H1 (cell line): ENCODE measurements around the gene DLL1. TPM values are rescaled to one million over a fixed set of nuclear protein-coding genes. Genes with fewer than 3 reads are reported as not detected.
A peak's percentile ranks its signal among the peaks of the same experiment; 100 is the strongest.

Experiments
- CTCF ChIA-PET: fragments of 300-600 bp; sonication (Branson Sonifier 250); formaldehyde crosslinking; loops from one replicate; lab custom pipeline; 2021; ENCODE audit not compliant: partially characterized antibody; lab: Charles Lee
- POLR2A ChIA-PET: fragments of 300-600 bp; sonication (Branson Sonifier 250); formaldehyde crosslinking; loops from one replicate; lab custom pipeline; 2021; ENCODE audit warnings: inconsistent platforms; ENCODE audit not compliant: partially characterized antibody; lab: Charles Lee
- DNase-seq, 2 experiments: peaks; one replicate each; pipeline versions ENCODE4 v3.0.0 to v3.0.0-alpha.2; 2010 to 2022; ENCODE audit warnings: low spot score in 2 of 2, low read depth in 1 of 2, mixed read lengths in 1 of 2
- FAIRE-seq: peaks from 2 replicates; lab custom pipeline; 2011; peaks lifted over from hg19 to GRCh38; lab: Jason Lieb, UNC
- H2AFZ ChIP-seq: 2 replicates; pipeline ENCODE4 v1.8.1; 2012; ENCODE audit warnings: low read length, inconsistent platforms
- H2AK5ac ChIP-seq: 2 replicates; pipeline ENCODE4 v1.6.1; 2013; ENCODE audit warnings: low read depth, low read length
- H2BK120ac ChIP-seq: replicated peaks from 2 replicates; pipeline ENCODE3; 2013; ENCODE audit warnings: low read depth, low read length, inconsistent platforms
- H2BK12ac ChIP-seq: 2 replicates; pipeline ENCODE4 v1.6.1; 2013; ENCODE audit warnings: low read depth, low read length
- H2BK15ac ChIP-seq: 2 replicates; pipeline ENCODE4 v1.6.1; 2013; ENCODE audit warnings: low read length
- H2BK20ac ChIP-seq: 2 replicates; pipeline ENCODE4 v1.6.1; 2013; ENCODE audit warnings: low read length
- H2BK5ac ChIP-seq: 2 replicates; pipeline ENCODE4 v1.6.1; 2013; ENCODE audit warnings: low read depth, low read length
- H3K14ac ChIP-seq: 2 replicates; pipeline ENCODE4 v1.6.1; 2013; ENCODE audit warnings: inconsistent platforms; ENCODE audit not compliant: insufficient read length
- H3K18ac ChIP-seq: 2 replicates; pipeline ENCODE4 v1.6.1; 2013; ENCODE audit warnings: low read length; ENCODE audit errors: extremely low read depth
- H3K23ac ChIP-seq: 2 replicates; pipeline ENCODE4 v1.6.1; 2013; ENCODE audit warnings: inconsistent platforms; ENCODE audit not compliant: insufficient read length
- H3K23me2 ChIP-seq: 2 replicates; pipeline ENCODE4 v1.6.1; 2013; ENCODE audit warnings: low read depth, low read length
- H3K27ac ChIP-seq: 2 replicates; pipeline ENCODE4 v1.6.1; 2011; ENCODE audit warnings: low read depth, low read length, inconsistent platforms
- H3K27me3 ChIP-seq, 4 experiments: replicated peaks in 1 of 4; 1 replicate in 1 of 4; 2 replicates in 3 of 4; pipeline versions ENCODE4 v1.6.1 to v1.8.1; 2011 to 2013; ENCODE audit warnings: low read length in 3 of 4, mild to moderate bottlenecking in 3 of 4, inconsistent platforms in 2 of 4, mixed read lengths in 2 of 4, moderate library complexity in 1 of 4; ENCODE audit not compliant: control insufficient read depth in 3 of 4, insufficient read depth in 3 of 4; ENCODE audit errors: extremely low read depth in 1 of 4
- H3K36me3 ChIP-seq, 4 experiments: 2 replicates each; pipeline versions ENCODE4 v1.6.1 to v1.8.1; 2011 to 2013; ENCODE audit warnings: mild to moderate bottlenecking in 4 of 4, low read length in 3 of 4, moderate library complexity in 2 of 4, control low read depth in 1 of 4, inconsistent platforms in 1 of 4; ENCODE audit not compliant: insufficient read depth in 4 of 4, control insufficient read depth in 2 of 4
- H3K4ac ChIP-seq: replicated peaks from 2 replicates; pipeline ENCODE3; 2013; ENCODE audit warnings: low read length, low read depth, mixed read lengths, inconsistent platforms; ENCODE audit not compliant: insufficient read length
- H3K4me1 ChIP-seq, 4 experiments: replicated peaks in 1 of 4; 1 replicate in 1 of 4; 2 replicates in 3 of 4; pipeline versions ENCODE4 v1.6.1 to v1.8.1; 2011 to 2013; ENCODE audit warnings: low read length in 3 of 4, inconsistent platforms in 2 of 4, mixed read lengths in 1 of 4; ENCODE audit not compliant: insufficient read depth in 4 of 4, control insufficient read depth in 3 of 4
- H3K4me2 ChIP-seq, 2 experiments: 2 replicates each; pipeline versions ENCODE4 v1.6.1 to v1.8.1; 2011 to 2013; ENCODE audit warnings: low read depth in 2 of 2, low read length in 2 of 2, control low read depth in 1 of 2, inconsistent platforms in 1 of 2, mild to moderate bottlenecking in 1 of 2; ENCODE audit not compliant: insufficient read depth in 1 of 2
- H3K4me3 ChIP-seq, 4 experiments: fragments of 200-600, 300-600 bp in 1 of 4; sonication (generic), shearing (Covaris generic), sonication (Bioruptor Twin) in 1 of 4; 2 replicates each; pipeline versions ENCODE4 v1.5.1 to v1.8.1; 2011 to 2016; ENCODE audit warnings: low read length in 4 of 4, low read depth in 3 of 4, control low read depth in 2 of 4, inconsistent platforms in 2 of 4, mild to moderate bottlenecking in 2 of 4, mixed read lengths in 1 of 4, moderate library complexity in 1 of 4; ENCODE audit not compliant: insufficient read depth in 2 of 4; ENCODE audit errors: extremely low read depth in 1 of 4
- H3K56ac ChIP-seq: replicated peaks from 2 replicates; pipeline ENCODE3; 2013; ENCODE audit warnings: low read depth, mild to moderate bottlenecking, mixed read lengths, low read length, inconsistent platforms; ENCODE audit not compliant: insufficient read length
- H3K79me1 ChIP-seq: 2 replicates; pipeline ENCODE4 v1.6.1; 2013; ENCODE audit warnings: low read depth, low read length, control low read depth
- H3K79me2 ChIP-seq, 2 experiments: 2 replicates each; pipeline versions ENCODE4 v1.6.1 to v1.8.1; 2012 to 2013; ENCODE audit warnings: low read length in 2 of 2, mild to moderate bottlenecking in 2 of 2, inconsistent platforms in 1 of 2; ENCODE audit not compliant: insufficient read depth in 2 of 2, control insufficient read depth in 1 of 2
- H3K9ac ChIP-seq, 4 experiments: replicated peaks in 1 of 4; 1 replicate in 1 of 4; 2 replicates in 3 of 4; pipeline versions ENCODE4 v1.6.1 to v1.8.1; 2011 to 2013; ENCODE audit warnings: low read depth in 3 of 4, low read length in 3 of 4, control low read depth in 2 of 4, mild to moderate bottlenecking in 2 of 4, moderate library complexity in 2 of 4, inconsistent platforms in 1 of 4; ENCODE audit errors: extremely low read depth in 1 of 4
- H3K9me3 ChIP-seq, 2 experiments: 2 replicates each; pipeline versions ENCODE4 v1.6.1 to v1.8.1; 2012 to 2013; ENCODE audit warnings: mild to moderate bottlenecking in 2 of 2, moderate library complexity in 2 of 2, control low read depth in 1 of 2, inconsistent platforms in 1 of 2, low read depth in 1 of 2, low read length in 1 of 2, mixed read lengths in 1 of 2; ENCODE audit not compliant: insufficient read depth in 2 of 2
- H4K20me1 ChIP-seq, 2 experiments: replicated peaks in 1 of 2; 2 replicates each; pipeline versions ENCODE3 to v1.8.1; 2011 to 2013; ENCODE audit warnings: inconsistent platforms in 2 of 2, low read length in 2 of 2, mild to moderate bottlenecking in 1 of 2; ENCODE audit not compliant: insufficient read depth in 2 of 2, control insufficient read depth in 1 of 2
- H4K5ac ChIP-seq: 2 replicates; pipeline ENCODE4 v1.6.1; 2013; ENCODE audit warnings: low read length, low read depth, mixed read lengths, inconsistent platforms; ENCODE audit not compliant: insufficient read length
- H4K8ac ChIP-seq: 2 replicates; pipeline ENCODE4 v1.8.0; 2013; ENCODE audit warnings: mild to moderate bottlenecking, moderate library complexity, low read length, inconsistent platforms; ENCODE audit not compliant: insufficient read depth; ENCODE audit errors: extremely low read depth
- H4K91ac ChIP-seq: replicated peaks from 2 replicates; pipeline ENCODE3; 2013; ENCODE audit warnings: low read length, mixed read lengths, inconsistent platforms; ENCODE audit not compliant: insufficient read length
- EZH2 ChIP-seq: fragments of 200-600 bp; sonication (generic); IDR thresholded peaks from 2 replicates; pipeline ENCODE4 v1.7.1; 2012; ENCODE audit warnings: low read depth, mild to moderate bottlenecking, moderate library complexity, low read length, inconsistent platforms; ENCODE audit not compliant: severe bottlenecking
- MAFK ChIP-seq: IDR thresholded peaks from 2 replicates; pipeline ENCODE4 v1.6.1; 2012; ENCODE audit warnings: low read depth, mild to moderate bottlenecking, improper control_type of control experiment, low read length
- RAD21 ChIP-seq, 2 experiments: IDR thresholded peaks in 1 of 2; conservative IDR thresholded peaks in 1 of 2; 2 replicates each; pipeline ENCODE4 v1.6.1; 2011; ENCODE audit warnings: low read depth in 2 of 2, low read length in 2 of 2, improper control_type of control experiment in 1 of 2, inconsistent platforms in 1 of 2, mild to moderate bottlenecking in 1 of 2, moderate library complexity in 1 of 2
- RNF2 ChIP-seq: fragments of 200-900, 300-1000 bp; sonication (generic); IDR thresholded peaks from 2 replicates; pipeline ENCODE4 v1.7.1; 2016; ENCODE audit warnings: borderline replicate concordance, low read depth, mild to moderate bottlenecking, antibody characterized with exemption, low read length; ENCODE audit not compliant: poor library complexity, severe bottlenecking; ENCODE audit errors: missing control alignments
- SP2 ChIP-seq: IDR thresholded peaks from 2 replicates; pipeline ENCODE4 v1.6.1; 2012; ENCODE audit warnings: mild to moderate bottlenecking, low read length, inconsistent platforms
- WGBS, 2 experiments: shearing (Covaris generic) in 1 of 2; methylation state at CpG; one replicate each; pipeline versions ENCODE4 v1.1.6 to v1.1.7; 2013 to 2015; ENCODE audit warnings: low lambda C conversion rate in 2 of 2, mixed read lengths in 2 of 2, inconsistent platforms in 1 of 2, low coverage in 1 of 2, missing lambda C conversion rate in 1 of 2; ENCODE audit not compliant: insufficient replicate concordance in 2 of 2, insufficient coverage in 1 of 2, insufficient read length in 1 of 2; ENCODE audit errors: extremely low coverage in 1 of 2, missing lambda C conversion rate in 1 of 2; 5-methylcytosine and 5-hydroxymethylcytosine counted together
- polyA plus RNA-seq, 7 experiments: library from polyadenylated mRNA; depleted of rRNA in 3 of 7; stranded (reverse) in 5 of 7; unstranded in 2 of 7; fragments of >200 nt in 5 of 7; fragments of 200-250 nt in 2 of 7; gene quantifications; 1 replicate in 5 of 7; 2 replicates in 1 of 7; 4 replicates in 1 of 7; pipeline versions ENCODE4 v1.2.1 to v1.2.3, GENCODE V29; 2011 to 2013; ENCODE audit warnings: missing spikeins in 2 of 7, mixed read lengths in 2 of 7
- total RNA-seq: library from RNA; stranded (reverse); fragmentation: NEBNext Ultra II Directional; extraction: Animal tissue kit (Norgen Biotek cat#: 25700); gene quantifications from 2 replicates; pipeline ENCODE4 v1.2.1, GENCODE V29; 2021

Gene DLL1
- total and polyA plus RNA-seq, 2 of the 8 experiments (the other 6 are each of a cell fraction or from before 2014, with no cell fraction given): 1.7 to 3.8 TPM

GRCh38 chr6:170265655-170266054, 25.2 kb downstream of the DLL1 start:
- Histone ChIP-seq H3K4ac (no peak overlapping the region), H2BK20ac (no peak overlapping the region), H4K5ac (no peak overlapping the region), H2AFZ (0 out of 2 replicates have a peak overlapping the region, but pooled peaks have one; percentile 24), H3K79me1 (no peaks in the 10 kb centered on the region), H2BK15ac (no peak overlapping the region), H3K14ac (no peak overlapping the region), H2AK5ac (no peak overlapping the region), H2BK12ac (no peak overlapping the region), H3K79me2 (no peaks in the 10 kb centered on the region), H3K36me3 (no peaks in the 10 kb centered on the region), H4K20me1 (no peaks in the 10 kb centered on the region), H3K18ac (no peak overlapping the region), H3K27ac (no peak overlapping the region), H3K56ac (no peak overlapping the region), H3K23ac (no peak overlapping the region), H3K9ac (no peak overlapping the region), H3K27me3 (no peaks in the 10 kb centered on the region; a peak in 1 of 7 replicates), H3K4me2 (no peak overlapping the region), H2BK5ac (no peak overlapping the region), H4K91ac (no peak overlapping the region), H3K4me3 (no peak overlapping the region), H3K4me1 (peaks cover 0 to 5% (median under 1%) of the 10 kb centered on the region in 4 experiments; a peak in 2 of 7 replicates), H4K8ac (no peak overlapping the region), H3K9me3 (no peaks in the 10 kb centered on the region), H2BK120ac (no peak overlapping the region), H3K23me2 (no peaks in the 10 kb centered on the region)
- no peak for FAIRE-seq
- POLR2A ChIA-PET: interaction anchor here (1.1 kb wide), 1 partner anchor 19 kb away, joined by 3 read pairs; no protein-coding TSS in a partner anchor
- 82% methylated on average over 22 of the region's 22 CpGs; no CpG with 5 or more reads in 1 of the 2 experiments for WGBS, 2 experiments
- TF ChIP-seq MAFK (no peak), RAD21 (IDR thresholded peaks at IDR 0.05 in 1 of 2, conservative IDR thresholded peaks at IDR 0.05 in 1 of 2; ENCODE audit: low read depth in 2 of 2, low read length in 2 of 2) (no peak), EZH2 (no peak), RNF2 (no peak), SP2 (no peak)
- no peak for DNase-seq
- CTCF ChIA-PET: interaction anchor here (0.9 to 1.7 kb wide), 5 partner anchors 10 to 471 kb away, joined by 3 to 4 read pairs (median 3); no protein-coding TSS in a partner anchor
